Measurements from ENCODE around the gene REC8.

Gene REC8

GRCh38 chr14:24171422-24172260 lies at the start of gene REC8:
REC8 (plus strand) TSS chr14:24172080; CDS start chr14:24172553, 473 bp downstream.
- no peak within 1 kb of the TSS for H3K4me3 ChIP-seq (ENCODE audit: low read depth, low read length)
- no peak for TF ChIP-seq CTCF (IDR thresholded peaks at IDR 0.05; ENCODE audit: control insufficient read depth, extremely low read depth, insufficient read depth)
- no peak for DNase-seq (ENCODE audit: low read depth)

- TF ChIP-seq CTCF (IDR thresholded peaks at IDR 0.05; ENCODE audit: control insufficient read depth, extremely low read depth, insufficient read depth) = no peak
- DNase-seq (ENCODE audit: low read depth) = no peak
- H3K4me3 ChIP-seq (ENCODE audit: low read depth, low read length) = no peak overlapping the region
Observed at GRCh38 chr14:24122416-24122815, 49.5 kb upstream of the REC8 start.

- H3K4me3 ChIP-seq (ENCODE audit: low read depth, low read length) = no peak overlapping the region
- no peak for TF ChIP-seq CTCF (IDR thresholded peaks at IDR 0.05; ENCODE audit: control insufficient read depth, extremely low read depth, insufficient read depth)
- DNase-seq (ENCODE audit: low read depth) = no peak
Observed at GRCh38 chr14:24122898-24123297, 49.0 kb upstream of the REC8 start.

DNA sequence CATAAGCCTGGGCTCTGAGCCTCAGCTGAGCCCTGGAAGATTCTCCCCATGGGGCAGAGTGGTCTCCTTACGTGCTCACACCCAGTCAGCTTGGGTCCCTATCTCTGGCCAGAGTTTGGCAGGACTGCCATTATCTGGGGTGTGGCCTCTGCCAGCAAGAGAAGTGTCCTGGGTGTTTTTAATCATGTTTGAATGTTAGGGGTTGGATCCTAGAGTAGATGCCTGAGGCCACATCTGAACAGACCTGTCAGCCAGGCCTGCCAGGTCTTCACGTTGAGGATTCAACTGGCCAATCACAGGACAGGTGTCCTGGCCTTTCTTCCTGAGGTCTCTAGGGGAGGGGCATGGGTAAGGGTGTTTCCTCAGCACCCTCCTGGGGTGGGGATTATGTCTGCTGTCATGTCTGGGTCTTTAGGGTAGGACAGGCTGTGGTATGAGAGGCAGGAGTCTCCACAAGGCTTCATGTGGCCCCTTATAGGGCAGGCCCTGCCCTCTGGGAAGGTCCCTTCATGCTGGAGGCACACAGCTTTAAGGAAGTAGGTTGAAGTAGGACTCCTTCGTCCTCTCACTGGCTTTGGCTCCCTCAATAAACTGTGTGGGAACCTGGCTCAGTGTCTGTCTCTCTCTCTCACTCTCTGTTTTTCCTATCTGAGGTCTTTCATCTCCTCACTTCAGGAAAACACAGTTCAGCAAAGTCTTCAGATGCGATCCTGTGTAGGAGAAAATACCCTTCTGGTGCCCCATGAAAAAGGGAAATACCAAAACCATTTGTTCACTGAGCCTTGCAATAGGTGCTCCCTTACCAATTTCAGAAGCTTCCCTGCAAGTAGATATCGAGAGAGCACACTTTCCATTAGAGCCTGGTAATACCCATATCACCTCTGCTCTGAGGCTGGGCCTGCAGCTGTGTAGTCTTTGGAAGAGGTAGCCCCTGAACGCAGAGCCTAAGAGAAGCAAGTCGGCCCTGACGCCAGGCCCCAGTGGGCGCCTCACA lies 48.2 kb upstream of the REC8 start:
- DNase-seq (ENCODE audit: low read depth) = no peak
- H3K4me3 ChIP-seq (ENCODE audit: low read depth, low read length) = no peak overlapping the region
- TF ChIP-seq CTCF (IDR thresholded peaks at IDR 0.05; ENCODE audit: control insufficient read depth, extremely low read depth, insufficient read depth) = no peak

GRCh38 chr14:24126939-24127338 lies 44.9 kb upstream of the REC8 start:
- H3K4me3 ChIP-seq (ENCODE audit: low read depth, low read length) = no peak overlapping the region
- DNase-seq (ENCODE audit: low read depth) = no peak
- no peak for TF ChIP-seq CTCF (IDR thresholded peaks at IDR 0.05; ENCODE audit: control insufficient read depth, extremely low read depth, insufficient read depth)

- no peak overlapping the region for H3K4me3 ChIP-seq (ENCODE audit: low read depth, low read length)
- DNase-seq (ENCODE audit: low read depth) = no peak
- no peak for TF ChIP-seq CTCF (IDR thresholded peaks at IDR 0.05; ENCODE audit: control insufficient read depth, extremely low read depth, insufficient read depth)
Observed at GRCh38 chr14:24127673-24128072, 44.2 kb upstream of the REC8 start.
